AG20443 (cell line): Measurements from ENCODE around the gene ABHD13.
A peak's percentile ranks its signal among the peaks of the same experiment; 100 is the strongest.
"Not testable (repeated sequence)": the region's sequence is repeated elsewhere in the genome, so short reads cannot be mapped to it uniquely, and the experiment has no call there.

Source experiments
- DNase-seq: peaks from one replicate; pipeline ENCODE4 v3.0.0; 2012; ENCODE audit warnings: low spot score, mixed read lengths

Gene ABHD13

DNA sequence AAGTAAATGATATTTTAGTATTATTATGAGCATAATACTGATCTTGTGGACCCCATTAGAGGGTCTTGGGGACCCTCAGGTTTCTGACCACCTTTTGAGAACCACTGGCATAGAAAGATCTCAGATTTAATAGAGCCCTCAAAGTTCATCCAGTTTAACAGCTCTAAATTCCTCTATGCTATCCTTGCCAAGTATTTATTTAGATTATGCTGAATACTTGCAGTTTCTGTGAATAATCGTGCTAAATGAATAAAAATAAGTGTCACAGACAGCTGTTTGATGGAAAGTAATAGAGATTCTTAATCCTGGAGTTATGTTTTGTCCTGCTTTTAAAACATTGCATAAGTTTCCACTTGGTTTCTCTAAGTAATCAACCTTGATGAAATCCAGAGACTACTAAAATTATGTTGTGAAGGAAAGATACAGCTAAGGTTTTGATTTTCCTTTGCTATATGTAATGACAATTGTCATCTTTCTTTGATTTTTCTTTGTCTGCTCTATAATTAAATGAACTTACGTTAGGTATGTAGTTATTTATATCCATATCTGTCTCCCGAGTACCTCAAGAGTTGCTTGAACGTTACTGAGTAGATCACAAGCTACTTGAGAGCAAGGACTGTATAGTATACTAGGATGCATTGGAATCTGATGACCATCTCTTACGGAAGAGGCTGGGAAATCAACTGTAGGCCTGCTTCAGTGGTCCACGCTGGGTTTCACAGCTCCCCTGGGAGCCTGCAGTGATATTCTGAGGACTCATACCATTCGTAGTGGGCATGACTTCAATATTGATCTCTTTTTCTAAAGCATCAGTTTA, 5.7 kb downstream of the ABHD13 start:
- DNase-seq: no peak

- no peak for DNase-seq
Measured at GRCh38 chr13:108225440-108225839, 7.2 kb downstream of the ABHD13 start.

DNA sequence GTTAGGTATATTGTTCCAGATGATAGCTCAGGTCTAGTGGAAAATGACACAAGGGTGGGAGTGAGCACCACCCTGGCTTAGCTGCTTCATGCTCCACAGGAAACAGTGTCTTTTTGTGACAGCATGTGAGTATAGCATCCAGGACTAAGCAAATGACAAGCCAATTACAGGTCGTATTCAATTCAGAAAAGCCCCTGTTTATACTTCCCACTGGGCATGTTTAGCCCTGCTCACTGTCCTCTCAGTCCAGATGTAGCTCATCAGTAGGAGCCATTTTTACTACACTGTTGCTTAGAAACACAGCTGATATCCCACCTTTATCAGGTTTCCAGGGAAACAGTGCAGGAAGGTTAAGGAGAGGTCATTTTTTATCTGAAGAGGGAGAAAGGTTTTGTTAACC, 8.0 kb downstream of the ABHD13 start:
- DNase-seq: no peak

- DNase-seq: peak; percentile 22
Measured at GRCh38 chr13:108227651-108228272, 9.6 kb downstream of the ABHD13 start.

DNA sequence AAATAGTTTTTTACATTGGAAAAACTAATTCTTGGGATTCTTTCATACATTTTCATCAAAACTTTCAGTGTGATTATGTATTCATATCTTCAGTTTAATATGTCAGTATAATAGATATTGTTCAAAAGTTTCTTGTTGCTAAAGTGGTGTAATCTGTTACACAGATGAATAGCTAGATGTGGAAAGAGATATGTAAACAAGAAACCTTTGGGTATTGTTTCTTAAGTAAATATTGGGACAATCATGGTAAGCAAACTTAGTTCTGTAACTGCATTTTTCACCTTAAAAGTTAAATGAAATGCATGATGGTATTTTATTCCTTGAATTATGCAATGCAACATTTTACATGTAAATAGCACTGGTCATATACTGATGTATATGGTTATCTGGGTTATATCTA, 12.2 kb downstream of the ABHD13 start:
- DNase-seq: no peak

GRCh38 chr13:108249150-108249549, 31.0 kb downstream of the ABHD13 start:
- no peak for DNase-seq

DNA sequence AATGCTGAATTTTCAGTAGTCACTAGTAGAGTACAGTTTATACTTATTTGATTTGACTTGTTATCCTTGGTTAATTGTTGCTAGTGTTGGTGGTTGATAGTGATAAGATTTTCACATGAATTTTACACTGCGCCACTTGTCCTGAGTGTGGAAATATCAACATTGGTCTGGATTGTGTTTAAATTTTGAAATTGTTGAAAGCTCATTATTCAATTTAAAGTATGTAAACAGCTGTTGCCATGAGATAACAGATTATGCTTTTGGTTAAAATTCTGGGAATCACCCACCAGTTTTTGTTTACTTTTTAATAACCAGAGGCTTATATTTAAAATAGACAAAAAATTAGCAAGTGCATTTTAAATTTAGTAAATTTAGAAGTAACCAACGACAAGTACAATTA, 39.1 kb downstream of the ABHD13 start:
- DNase-seq: no peak

DNA sequence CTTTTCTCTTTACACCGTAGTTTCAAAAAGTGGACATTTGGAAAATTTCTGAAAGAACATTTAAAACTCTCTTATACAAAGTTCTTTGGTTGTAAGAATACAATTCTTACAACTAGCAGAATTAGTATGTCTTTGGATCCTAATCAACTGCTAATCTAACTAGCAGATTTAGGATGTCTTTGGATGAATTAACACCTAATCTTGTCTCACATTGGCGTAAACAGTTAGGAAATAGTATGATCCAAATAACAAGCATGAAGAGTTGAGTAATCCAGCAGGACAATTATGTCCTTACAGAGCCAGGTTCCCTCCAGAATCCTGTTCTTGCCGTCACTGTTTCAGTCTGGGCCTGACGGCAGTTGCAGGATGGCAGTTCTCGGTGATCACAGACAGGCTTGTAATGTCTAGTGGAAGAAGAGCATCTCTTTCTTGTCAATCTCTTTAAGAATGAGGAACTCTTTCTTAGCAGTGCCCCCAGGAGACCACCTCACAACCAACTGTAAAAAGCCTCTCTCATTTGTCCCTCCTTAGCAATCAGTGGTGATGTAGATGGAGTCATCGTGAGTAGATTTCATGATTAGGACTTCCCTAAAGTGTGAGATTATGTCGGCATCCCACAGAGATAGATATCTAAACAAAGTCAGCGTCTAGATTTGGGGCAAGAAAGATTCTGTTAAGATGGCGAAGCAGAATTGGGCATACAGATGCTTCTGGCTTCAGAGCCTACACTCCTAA, 45.6 kb downstream of the ABHD13 start:
- DNase-seq: no peak

DNA sequence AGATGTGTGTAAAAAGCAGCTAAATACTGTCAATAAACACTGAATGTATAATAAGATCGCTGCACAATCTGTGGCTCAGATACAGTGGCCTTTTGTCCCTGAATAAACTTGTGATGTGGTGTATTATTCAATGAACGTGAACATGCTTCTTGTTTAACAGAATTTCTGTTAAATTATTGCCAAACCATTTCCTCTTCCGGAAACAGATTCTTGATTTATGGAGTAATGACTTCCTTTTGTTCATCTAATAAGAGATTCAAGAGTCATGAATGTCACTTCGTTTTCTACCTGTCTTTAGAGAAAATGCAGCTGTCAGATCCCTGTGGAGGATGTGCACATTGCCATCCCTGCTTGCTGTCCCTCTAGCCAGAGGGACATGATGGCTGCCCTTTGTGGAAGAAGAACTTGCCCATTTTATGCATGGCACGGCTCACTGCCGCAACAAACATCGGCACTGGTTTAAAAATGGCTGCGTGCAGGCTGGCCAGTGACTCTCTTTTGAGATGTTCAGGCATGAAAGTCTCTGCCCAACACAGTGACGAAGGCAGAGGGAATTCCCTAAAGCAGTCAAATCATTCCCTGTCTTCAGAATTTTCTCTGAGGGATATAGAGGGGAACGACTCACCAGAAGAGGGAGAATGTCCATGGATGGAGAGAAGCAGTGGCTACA, 48.3 kb downstream of the ABHD13 start:
- no peak for DNase-seq

- DNase-seq: no peak
Measured at GRCh38 chr13:108267347-108267746, 49.2 kb downstream of the ABHD13 start.

GRCh38 chr13:108267855-108268254, 49.7 kb downstream of the ABHD13 start:
- DNase-seq: not testable (repeated sequence)

DNA sequence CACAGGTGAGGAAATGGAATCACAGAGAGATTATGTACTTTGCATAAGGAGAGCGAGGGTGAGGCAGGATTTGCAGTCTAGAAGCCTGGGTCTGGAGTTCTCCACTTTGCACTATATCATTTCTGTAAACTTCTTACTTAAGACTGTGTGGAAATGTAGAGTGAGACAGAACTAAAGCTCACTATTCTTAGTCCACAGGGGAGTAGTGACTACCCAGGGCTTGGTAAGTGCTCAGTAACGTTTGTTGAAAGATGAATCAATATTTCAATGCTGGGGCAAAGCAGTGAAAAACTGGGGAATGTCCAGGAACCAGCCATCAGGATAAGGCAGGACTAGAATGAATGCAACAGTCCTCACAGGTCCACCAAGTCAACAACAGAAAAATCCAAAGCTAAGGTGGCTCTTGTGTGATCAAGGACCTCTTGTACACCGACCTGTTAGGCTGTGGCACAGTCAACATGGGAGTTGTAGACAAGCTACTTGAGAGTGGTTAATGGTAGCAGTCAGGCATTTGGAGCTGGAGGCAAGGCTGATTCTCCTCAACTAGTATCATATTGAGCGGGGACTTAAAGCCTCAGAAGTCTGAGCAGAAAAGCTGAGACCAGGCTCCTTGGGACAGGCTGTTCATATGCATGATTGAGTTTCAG, 50.4 kb downstream of the ABHD13 start:
- DNase-seq: no peak

DNA sequence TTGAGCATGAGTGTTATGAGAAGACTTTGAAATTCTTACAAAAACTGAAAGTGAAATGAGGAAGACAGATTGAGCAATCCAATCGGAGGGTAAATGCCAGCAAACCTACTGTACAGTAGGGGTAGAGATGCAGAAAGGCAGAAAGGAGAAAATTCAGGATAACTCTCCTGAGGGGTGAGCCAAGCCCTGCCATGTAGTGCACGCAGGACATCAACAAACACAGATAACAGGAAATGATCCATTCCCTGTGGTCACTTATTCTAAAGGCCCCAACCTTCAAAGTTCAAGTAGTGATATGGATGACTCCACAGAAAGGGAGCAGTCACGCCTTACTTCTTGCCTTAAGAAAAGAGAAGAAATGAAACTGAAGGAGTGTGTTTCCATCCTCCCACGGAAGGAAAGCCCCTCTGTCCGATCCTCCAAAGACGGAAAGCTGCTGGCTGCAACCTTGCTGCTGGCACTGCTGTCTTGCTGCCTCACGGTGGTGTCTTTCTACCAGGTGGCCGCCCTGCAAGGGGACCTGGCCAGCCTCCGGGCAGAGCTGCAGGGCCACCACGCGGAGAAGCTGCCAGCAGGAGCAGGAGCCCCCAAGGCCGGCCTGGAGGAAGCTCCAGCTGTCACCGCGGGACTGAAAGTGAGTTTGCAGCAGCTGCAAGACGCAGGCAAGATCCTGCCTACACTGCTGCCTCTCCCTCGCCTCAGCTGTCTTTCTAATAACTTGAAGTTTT, 51.6 kb downstream of the ABHD13 start, which contains the start of gene TNFSF13B:
TNFSF13B (plus strand) TSS at position 118 of the 728 bp plus-strand sequence; CDS start at position 296, 178 bp downstream.
- DNase-seq: peak; percentile 35

GRCh38 chr13:108270442-108270841, 52.2 kb downstream of the ABHD13 start:
- no peak for DNase-seq

DNA sequence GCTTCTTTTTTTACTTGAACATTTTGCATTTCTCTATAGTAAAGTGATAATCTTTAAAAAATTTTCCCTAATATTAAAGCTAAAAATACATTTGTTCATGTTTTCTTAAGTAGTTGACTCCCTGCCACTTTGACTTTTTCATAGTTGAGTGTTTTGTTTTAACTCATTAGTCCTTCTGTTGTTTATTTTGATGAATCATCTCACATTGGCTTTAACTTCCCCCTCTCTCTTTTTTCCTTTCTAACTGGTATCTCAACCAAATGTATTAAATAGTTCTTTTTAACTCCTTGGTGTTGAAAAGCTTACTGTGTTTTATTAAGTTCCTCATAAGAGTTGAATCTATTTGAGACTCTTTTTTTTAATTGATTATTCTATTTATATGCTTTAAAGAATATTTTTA, 54.1 kb downstream of the ABHD13 start:
- DNase-seq: no peak

- DNase-seq: no peak
Measured at GRCh38 chr13:108273429-108274118, 55.4 kb downstream of the ABHD13 start.

GRCh38 chr13:108274718-108275117, 56.5 kb downstream of the ABHD13 start:
- no peak for DNase-seq

DNA sequence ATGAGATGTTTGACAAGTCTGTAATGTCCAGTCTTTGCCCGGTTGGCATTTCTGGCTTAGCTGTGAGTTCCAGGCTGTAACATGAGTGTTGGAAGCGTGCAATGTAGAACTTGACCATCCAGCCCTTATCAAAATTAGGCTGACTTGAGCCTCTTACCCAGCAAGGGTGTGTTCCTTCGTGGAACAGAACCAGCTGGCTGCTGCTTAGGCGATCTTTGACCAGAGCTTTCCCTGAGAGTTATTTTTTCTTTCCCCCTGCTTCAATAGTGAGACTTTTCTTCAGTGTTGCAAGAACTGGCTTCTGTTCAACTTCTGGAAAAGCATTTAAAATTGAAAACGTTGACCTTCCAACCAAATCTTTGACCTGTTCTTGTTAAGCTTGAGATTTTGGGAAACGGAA, 57.9 kb downstream of the ABHD13 start:
- DNase-seq: peak; percentile 17

GRCh38 chr13:108278466-108278865, 60.3 kb downstream of the ABHD13 start:
- no peak for DNase-seq

GRCh38 chr13:108281901-108282300, 63.7 kb downstream of the ABHD13 start:
- DNase-seq: no peak
